Ectodermal cell (in vitro differentiated cells): ENCODE data around the gene SMURF1.

ENCODE experiments used
- H3K27ac ChIP-seq: 2 replicates; pipeline ENCODE4 v1.7.0; 2013; ENCODE audit warnings: mild to moderate bottlenecking, low read depth, low read length; ENCODE audit not compliant: insufficient read depth, poor library complexity, severe bottlenecking
- H3K27me3 ChIP-seq: 2 replicates; pipeline ENCODE4 v1.7.0; 2013; ENCODE audit warnings: mild to moderate bottlenecking, low read length; ENCODE audit not compliant: insufficient read depth, control insufficient read depth, poor library complexity, severe bottlenecking
- H3K36me3 ChIP-seq: one replicate; pipeline ENCODE4 v1.7.0; 2013; ENCODE audit warnings: low read length; ENCODE audit not compliant: control insufficient read depth, insufficient read depth
- H3K4me1 ChIP-seq: one replicate; pipeline ENCODE4 v1.7.0; 2013; ENCODE audit warnings: low read length; ENCODE audit not compliant: control insufficient read depth, insufficient read depth
- H3K4me3 ChIP-seq: 2 replicates; pipeline ENCODE4 v1.7.0; 2013; ENCODE audit warnings: low read depth, low read length, control low read depth; ENCODE audit not compliant: insufficient read depth
- H3K9me3 ChIP-seq: 2 replicates; pipeline ENCODE4 v1.7.0; 2013; ENCODE audit warnings: mild to moderate bottlenecking, low read length, moderate library complexity; ENCODE audit not compliant: control insufficient read depth
- WGBS, 2 experiments: methylation state at CpG; one replicate each; pipeline ENCODE4 v1.1.7; 2013; ENCODE audit warnings: missing lambda C conversion rate in 2 of 2; 5-methylcytosine and 5-hydroxymethylcytosine counted together

The SMURF1 gene

DNA sequence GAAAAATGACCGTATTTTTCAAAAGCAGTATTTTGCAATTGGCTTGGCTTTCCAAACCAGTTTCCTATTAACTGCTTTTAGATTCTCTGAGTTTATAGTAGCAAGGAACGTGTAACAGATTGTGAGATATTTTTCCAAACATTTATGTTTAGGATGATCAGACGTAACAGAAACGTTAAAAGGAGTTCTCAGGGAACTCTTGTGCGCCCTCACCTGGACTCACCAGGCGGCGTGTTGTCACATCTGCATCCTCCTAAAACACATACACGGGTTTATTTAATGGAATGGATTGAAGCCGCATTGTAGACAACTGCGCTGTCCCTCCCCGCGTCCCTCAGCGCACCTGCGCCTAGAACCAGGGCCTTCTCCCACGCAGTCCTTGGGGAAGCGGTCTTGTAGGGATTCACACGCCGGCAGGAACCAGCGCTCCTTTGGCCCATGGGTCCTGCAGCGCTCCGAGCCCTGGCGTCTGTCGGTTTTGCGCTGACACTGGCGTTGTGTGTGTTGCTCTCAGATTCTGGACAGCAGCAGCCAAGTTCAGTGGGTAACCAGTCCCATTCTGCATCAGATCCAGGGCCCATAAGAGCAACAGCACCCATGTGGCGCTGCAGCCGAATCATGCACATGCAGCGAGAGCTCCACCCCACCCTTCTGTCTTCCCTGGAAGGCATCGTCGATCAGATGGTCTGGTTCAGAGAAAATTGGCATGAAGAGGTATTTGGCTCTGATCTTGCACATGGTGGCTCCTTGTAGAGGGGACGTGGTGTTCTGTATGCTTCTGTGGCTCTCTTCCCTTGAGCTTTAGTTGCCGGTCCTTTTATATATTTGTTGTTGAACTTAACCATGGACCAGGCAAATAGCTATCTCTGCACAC is 150.6 kb downstream of the SMURF1 start:
- Histone ChIP-seq H3K27ac (no peak overlapping the region), H3K27me3 (no peaks in the 10 kb centered on the region), H3K4me3 (no peak overlapping the region), H3K36me3 (peaks cover 64% of the 10 kb centered on the region), H3K4me1 (no peaks in the 10 kb centered on the region), H3K9me3 (no peaks in the 10 kb centered on the region)
- 97% methylated on average over 32 of the region's 32 CpGs for whole genome bisulfite sequencing, 2 experiments

DNA sequence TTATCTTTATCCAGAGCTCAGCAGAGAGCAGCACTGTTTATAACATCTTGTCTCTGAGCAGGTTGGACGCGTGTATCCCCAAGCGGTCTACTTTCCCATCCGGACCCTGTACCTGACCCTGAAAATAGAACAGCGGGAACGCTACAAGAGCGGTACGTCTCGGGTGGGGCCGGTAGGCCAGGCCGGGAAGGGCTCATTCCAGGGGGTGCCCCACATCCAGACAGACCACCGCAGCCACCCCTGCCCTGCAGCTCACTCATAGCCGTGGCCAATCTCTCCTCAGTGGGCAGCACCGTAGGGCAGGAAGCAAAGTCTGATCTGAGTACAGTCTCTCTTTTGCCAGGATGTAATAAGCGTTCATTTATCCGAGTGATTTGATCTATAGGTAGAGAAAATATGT is 151.8 kb downstream of the SMURF1 start:
- WGBS, 2 experiments: 95% methylated on average over 16 of the region's 16 CpGs
- H3K27me3 ChIP-seq: no peaks in the 10 kb centered on the region
- no peak overlapping the region for H3K27ac ChIP-seq
- H3K4me1 ChIP-seq: no peaks in the 10 kb centered on the region
- H3K4me3 ChIP-seq: no peak overlapping the region
- peaks cover 66% of the 10 kb centered on the region for H3K36me3 ChIP-seq
- no peaks in the 10 kb centered on the region for H3K9me3 ChIP-seq

DNA sequence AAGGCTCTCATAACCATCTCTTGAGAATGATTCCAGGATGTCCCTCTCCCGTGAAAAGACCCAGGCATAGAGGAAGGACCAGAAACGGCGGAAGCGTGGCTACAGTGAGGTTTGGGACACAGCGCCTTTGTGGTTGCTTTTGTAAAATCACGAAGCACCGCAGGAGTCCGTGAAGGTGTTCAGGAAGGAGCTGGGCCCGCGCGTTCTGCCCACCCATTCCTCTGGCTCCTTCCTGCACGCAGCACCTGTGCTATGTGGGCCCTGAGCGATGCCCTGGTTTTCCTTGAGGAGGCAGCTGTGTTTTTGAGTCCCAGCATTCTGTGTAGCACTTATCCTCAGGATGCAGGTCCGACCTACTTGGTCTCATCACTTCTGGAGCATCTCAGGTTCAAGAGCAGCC is 152.8 kb downstream of the SMURF1 start:
- Histone ChIP-seq H3K9me3 (no peaks in the 10 kb centered on the region), H3K4me1 (no peaks in the 10 kb centered on the region), H3K36me3 (peaks cover 74% of the 10 kb centered on the region), H3K27ac (no peak overlapping the region), H3K27me3 (no peaks in the 10 kb centered on the region), H3K4me3 (no peak overlapping the region)
- 95 to 97% methylated on average over 14 of the region's 14 CpGs for whole genome bisulfite sequencing, 2 experiments

GRCh38 chr7:98990356-98990755 is 153.6 kb downstream of the SMURF1 start:
- H3K9me3 ChIP-seq: no peaks in the 10 kb centered on the region
- no peak overlapping the region for H3K4me3 ChIP-seq
- no peak overlapping the region for H3K27ac ChIP-seq
- peaks cover 79% of the 10 kb centered on the region for H3K36me3 ChIP-seq
- no peaks in the 10 kb centered on the region for H3K27me3 ChIP-seq
- H3K4me1 ChIP-seq: no peaks in the 10 kb centered on the region
- WGBS, 2 experiments: 94 to 95% methylated on average over 6 of the region's 6 CpGs

GRCh38 chr7:98988641-98989040 is 155.3 kb downstream of the SMURF1 start:
- Histone ChIP-seq H3K9me3 (no peaks in the 10 kb centered on the region), H3K4me3 (no peak overlapping the region), H3K36me3 (peaks cover 82% of the 10 kb centered on the region), H3K27me3 (no peaks in the 10 kb centered on the region), H3K4me1 (no peaks in the 10 kb centered on the region), H3K27ac (no peak overlapping the region)
- WGBS, 2 experiments: 96% methylated on average over 15 of the region's 15 CpGs

DNA sequence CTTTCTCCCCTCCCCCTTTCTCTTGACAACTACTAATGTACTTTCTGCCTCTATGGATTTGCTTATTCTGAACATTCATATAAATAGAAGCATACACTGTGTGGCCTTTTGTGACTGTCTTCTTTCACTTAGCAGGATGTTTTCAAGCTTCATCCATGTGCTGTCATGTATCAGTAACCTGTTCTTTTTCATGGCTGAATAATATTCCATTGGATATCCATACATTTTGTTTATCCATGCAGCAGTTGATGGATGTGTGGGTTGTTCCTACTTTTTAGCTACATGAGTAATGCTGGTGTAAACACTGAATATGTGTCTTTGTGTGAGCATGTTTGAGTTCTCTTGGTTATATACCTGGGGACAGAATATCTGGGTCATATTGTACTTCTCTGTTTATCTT is 158.0 kb downstream of the SMURF1 start:
- peaks cover 80% of the 10 kb centered on the region for H3K36me3 ChIP-seq
- no peak overlapping the region for H3K4me3 ChIP-seq
- no peak overlapping the region for H3K27ac ChIP-seq
- no peaks in the 10 kb centered on the region for H3K9me3 ChIP-seq
- H3K4me1 ChIP-seq: no peaks in the 10 kb centered on the region
- no peaks in the 10 kb centered on the region for H3K27me3 ChIP-seq

GRCh38 chr7:98985406-98985805 is 158.5 kb downstream of the SMURF1 start:
- peaks cover 83% of the 10 kb centered on the region for H3K36me3 ChIP-seq
- no peaks in the 10 kb centered on the region for H3K4me1 ChIP-seq
- 95 to 98% methylated on average over 4 of the region's 4 CpGs for WGBS, 2 experiments
- no peak overlapping the region for H3K4me3 ChIP-seq
- H3K9me3 ChIP-seq: no peaks in the 10 kb centered on the region
- no peaks in the 10 kb centered on the region for H3K27me3 ChIP-seq
- no peak overlapping the region for H3K27ac ChIP-seq

DNA sequence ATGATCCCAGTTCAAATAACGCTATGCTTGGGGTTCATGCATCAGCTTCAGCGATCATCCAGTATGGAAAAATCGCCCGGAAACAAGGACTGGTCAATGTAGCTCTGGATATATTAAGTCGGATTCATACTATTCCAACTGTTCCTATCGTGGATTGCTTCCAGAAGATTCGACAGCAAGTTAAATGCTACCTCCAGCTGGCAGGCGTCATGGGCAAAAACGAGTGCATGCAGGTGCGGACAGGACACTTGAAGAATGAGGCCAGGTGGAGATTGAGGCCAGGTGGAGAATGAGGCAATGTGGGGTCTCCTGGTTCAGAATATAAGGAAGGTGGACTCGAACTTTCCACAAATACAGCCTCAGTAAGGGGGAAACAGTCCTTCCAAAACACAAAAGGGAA is 159.8 kb downstream of the SMURF1 start:
- H3K36me3 ChIP-seq: peaks cover 76% of the 10 kb centered on the region
- no peak overlapping the region for H3K4me3 ChIP-seq
- H3K9me3 ChIP-seq: no peaks in the 10 kb centered on the region
- H3K27ac ChIP-seq: no peak overlapping the region
- no peaks in the 10 kb centered on the region for H3K4me1 ChIP-seq
- 96 to 97% methylated on average over 11 of the region's 11 CpGs for WGBS, 2 experiments
- no peaks in the 10 kb centered on the region for H3K27me3 ChIP-seq

- Histone ChIP-seq H3K4me1 (no peaks in the 10 kb centered on the region), H3K4me3 (no peak overlapping the region), H3K27me3 (no peaks in the 10 kb centered on the region), H3K27ac (no peak overlapping the region), H3K9me3 (no peaks in the 10 kb centered on the region), H3K36me3 (peaks cover 82% of the 10 kb centered on the region)
- 92 to 95% methylated on average over 8 of the region's 8 CpGs for WGBS, 2 experiments
These were observed 161.2 kb downstream of the SMURF1 start for GRCh38 chr7:98982686-98983085.

- H3K27me3 ChIP-seq: no peaks in the 10 kb centered on the region
- H3K4me1 ChIP-seq: no peaks in the 10 kb centered on the region
- H3K36me3 ChIP-seq: peaks cover 81% of the 10 kb centered on the region
- H3K4me3 ChIP-seq: no peak overlapping the region
- no peaks in the 10 kb centered on the region for H3K9me3 ChIP-seq
- WGBS, 2 experiments: 96 to 97% methylated on average over 23 of the region's 23 CpGs
- H3K27ac ChIP-seq: no peak overlapping the region
These were observed 162.2 kb downstream of the SMURF1 start for GRCh38 chr7:98981701-98982100.
